SHP77 (cell line): ENCODE data around the gene FILIP1L.

Source experiments
- DNase-seq, 2 experiments: peaks; one replicate each; lab custom pipeline; 2025; lab: John Stamatoyannopoulos, UW

The FILIP1L gene

GRCh38 chr3:100042166-100042981, 71.9 kb downstream of the FILIP1L start:
- no peak for DNase-seq

DNA sequence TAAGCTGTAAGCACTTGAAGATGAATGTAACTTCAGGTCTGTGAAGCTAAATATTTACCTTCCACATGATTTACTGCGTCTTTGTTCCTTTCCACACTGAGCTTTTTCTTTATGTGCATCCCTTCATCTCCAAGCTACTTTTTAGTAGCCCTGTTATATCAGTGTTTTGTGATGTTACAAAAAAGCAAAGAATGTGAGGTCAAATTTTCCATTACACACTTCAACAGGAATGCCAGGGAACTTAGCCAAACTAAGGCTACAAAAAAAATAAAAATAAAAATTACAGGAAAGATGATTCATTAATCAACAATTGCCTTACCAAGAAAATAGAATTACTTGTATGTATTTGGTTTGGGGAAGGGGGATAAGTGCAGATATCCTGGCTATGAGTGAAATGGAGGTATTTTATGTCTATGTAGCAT, 73.0 kb downstream of the FILIP1L start:
- no peak for DNase-seq

DNA sequence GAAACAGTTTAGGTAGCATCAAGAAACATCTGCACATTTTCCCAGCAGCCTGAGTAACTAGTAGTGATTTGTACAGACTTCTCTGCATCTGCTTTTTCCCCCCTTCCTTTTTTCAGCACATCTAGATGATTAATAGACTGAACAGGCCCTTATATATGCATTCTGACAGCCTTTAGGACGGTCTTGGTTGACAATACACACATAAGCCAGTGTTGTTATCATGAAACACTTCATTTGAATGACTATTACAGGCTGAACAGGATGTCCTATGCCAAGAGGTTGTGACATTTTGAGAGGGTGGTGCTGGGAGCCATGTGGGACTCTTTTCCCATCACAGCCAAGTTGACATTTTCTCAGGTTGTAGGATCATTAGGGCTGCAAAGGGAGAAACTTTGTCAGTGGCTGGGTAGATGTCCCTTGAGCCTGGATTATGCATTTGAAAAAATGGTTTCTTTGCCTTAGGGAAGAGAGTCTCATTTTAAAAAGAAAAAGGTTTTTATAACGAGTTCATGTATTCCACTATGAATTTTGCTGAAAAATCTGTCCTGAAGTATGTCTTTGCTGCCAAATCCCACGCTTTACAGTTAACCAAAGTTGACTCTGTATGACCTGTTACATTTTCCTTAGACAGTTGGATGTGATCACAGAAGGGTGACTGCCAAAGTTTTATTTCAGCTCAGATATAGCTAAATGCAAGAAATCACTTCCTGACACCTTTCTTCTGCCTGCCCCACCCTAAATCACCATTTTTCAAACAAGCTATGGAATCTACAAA, 73.7 kb downstream of the FILIP1L start:
- DNase-seq: no peak

- DNase-seq: no peak
Measured at GRCh38 chr3:100039075-100039474, 75.2 kb downstream of the FILIP1L start.

- no peak for DNase-seq
Measured at GRCh38 chr3:100033903-100034471, 80.3 kb downstream of the FILIP1L start.

DNA sequence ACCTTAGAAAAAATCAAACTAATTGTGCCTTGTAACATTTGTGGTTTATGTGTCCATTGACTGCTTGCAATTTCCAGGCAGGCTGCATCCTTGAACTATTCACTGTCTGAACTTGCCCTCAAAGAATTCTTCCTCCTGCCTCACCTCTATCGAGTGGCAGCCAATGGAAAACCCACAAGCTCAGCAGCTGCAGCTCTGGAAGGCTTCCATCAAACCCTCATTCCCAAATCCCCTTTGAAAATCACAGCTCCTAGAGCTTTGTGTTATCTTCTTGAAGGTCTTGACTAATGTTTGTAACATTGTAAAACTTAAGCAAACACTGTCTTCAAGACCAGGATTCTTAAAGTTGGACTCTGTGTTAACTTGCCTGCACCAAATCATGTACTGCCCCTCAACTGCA, 81.1 kb downstream of the FILIP1L start:
- no peak for DNase-seq

DNA sequence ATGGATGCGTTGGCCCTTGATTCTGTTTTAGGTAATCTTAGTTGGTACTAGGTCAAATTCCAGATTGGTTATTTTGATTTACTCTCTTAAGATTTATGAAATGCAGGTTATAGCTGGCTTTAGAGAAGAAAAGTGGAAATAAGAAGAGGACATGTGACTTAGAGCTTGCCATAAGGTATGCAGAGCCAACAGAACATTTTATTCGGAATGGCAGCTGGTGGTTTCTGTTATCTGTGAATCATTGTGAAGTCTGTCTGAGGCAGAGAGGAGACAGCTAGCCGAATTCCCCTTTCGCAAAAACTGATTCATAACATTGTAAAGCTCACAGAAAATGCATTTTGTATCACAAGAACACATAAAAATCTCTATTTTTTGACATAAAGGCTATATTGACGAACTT, 82.1 kb downstream of the FILIP1L start:
- no peak for DNase-seq

GRCh38 chr3:100030914-100031425, 83.3 kb downstream of the FILIP1L start:
- no peak for DNase-seq

GRCh38 chr3:100030346-100030745, 84.0 kb downstream of the FILIP1L start:
- DNase-seq: no peak

GRCh38 chr3:100029689-100030088, 84.6 kb downstream of the FILIP1L start:
- no peak for DNase-seq

GRCh38 chr3:100029052-100029451, 85.2 kb downstream of the FILIP1L start:
- no peak for DNase-seq

DNA sequence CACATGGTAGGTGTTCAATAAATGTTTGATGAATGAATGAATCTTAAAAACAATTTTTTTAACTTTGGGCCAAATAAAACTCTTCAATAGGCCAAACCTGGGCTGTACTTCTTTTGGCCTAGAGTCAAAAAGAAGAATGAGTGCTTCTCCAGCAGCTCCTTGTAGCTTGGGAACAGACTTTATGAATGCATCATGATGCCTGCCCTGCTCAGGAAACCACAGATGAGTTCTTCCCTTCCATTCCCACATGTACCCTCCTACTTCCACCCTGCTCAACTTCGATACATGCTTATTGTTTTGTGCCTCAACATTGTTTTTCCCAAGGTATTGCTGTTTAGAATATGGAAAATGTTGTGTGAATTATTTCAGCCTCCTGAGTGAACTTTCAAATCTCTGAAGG, 87.0 kb downstream of the FILIP1L start:
- DNase-seq: no peak

DNA sequence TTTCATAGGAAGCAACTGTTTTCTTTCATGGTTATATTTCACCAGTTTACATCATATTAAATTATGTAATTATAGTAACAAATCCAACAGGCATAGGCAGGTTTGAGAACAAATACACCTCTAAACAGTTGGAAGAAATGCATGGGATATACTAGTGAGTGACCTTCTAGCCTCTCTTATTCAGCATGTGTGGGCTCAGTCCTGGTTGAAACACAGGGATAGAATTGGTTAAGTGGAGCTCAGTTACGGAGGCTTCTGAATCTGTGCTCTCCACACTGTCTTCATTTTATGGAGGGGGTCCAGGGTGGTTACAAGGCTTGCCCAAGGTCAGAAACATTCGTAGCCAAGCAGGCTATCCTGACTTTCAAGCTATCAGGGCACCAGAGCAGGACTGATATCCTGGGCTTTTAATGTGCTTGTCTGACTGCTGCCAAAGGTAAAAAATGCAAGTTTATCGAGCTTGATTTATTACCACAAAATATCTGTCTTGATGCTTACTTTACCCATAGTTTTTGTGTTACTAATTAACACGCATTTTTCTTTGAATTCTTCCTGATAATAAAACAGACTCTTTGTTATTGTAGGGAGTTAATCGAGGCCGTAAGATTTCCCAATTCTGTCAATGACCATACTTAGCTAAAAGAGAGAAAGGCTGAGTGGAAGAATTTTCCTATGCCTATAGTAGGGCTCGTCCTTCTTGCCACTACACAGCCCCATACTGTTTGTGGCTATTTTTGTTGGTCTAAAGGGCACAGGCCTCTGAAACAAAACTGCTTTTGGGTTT, 89.6 kb downstream of the FILIP1L start:
- DNase-seq: no peak

DNA sequence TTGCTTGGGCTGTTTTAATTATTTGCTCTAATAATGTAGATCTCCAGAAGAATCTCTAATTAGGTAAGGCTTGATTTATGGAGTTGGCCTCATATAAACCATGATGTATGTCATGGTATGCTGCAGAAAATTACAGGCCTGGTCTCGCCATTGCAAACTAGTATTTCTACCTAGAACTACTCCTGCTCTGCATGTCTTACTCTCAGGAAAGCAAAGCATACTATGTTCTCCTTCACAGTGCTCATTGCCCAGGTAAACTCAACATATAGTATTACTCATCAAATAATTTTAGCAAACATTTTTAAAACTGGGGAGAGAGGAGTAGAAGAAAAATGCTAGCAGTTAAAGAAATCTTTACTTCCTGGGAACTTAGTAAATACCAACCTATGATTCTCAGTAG, 90.7 kb downstream of the FILIP1L start:
- DNase-seq: no peak

GRCh38 chr3:100023150-100023549, 91.2 kb downstream of the FILIP1L start:
- DNase-seq: peak; percentile 60 to 77

- DNase-seq: no peak
Measured at GRCh38 chr3:100022506-100022905, 91.8 kb downstream of the FILIP1L start.

DNA sequence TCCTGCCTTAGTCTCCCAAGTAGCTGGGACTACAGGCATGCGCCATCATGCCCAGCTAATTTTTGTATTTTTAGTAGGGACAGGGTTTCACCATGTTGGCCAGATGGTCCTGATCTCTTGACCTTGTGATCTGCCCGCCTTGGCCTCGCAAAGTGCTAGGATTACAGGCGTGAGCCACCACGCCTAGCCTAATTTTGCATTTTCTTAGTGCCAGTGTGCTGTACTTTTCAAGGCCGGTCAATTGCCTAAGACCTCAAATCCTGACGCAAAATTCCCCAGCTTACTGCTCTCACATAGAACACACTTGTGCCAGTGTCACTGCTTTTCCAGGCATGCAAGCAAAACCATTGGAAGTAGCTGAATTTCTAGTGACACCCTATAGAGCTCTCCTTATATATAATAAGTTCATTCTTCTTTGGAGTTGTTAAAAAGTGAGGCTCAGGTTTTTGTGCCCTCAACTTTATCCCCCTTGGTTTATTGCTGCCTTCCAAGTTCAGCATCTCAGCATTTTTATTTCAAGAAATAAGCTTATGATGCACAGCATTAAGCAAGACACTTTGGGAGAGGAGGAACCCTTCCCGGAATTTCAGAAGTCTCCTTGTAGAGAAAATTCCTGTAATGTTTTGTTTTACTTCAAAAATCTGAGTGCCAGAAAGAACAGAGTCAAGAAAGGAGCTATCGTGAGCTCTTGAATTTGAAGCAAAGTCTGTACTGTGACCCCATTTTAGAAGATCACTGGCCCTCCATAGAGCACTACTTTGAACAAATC, 93.2 kb downstream of the FILIP1L start:
- DNase-seq: no peak

DNA sequence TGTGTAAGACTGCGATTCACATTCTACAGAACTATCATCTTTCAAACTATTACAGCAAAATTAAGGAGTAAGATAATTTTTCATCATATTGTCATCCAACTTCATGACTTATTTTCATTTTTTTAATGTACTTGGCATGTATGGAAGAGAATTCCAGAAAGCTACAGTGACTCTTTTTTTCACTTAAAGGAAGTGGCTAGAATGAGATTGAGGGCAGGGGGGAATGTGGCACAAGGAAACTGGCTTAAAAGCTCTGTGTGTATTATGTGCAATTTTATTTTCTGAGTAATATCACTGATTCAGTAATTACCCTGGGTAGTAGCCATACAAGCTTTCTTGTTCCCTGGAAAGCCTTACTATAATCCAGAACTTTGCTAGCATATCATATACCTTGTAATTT, 94.6 kb downstream of the FILIP1L start:
- no peak for DNase-seq

DNA sequence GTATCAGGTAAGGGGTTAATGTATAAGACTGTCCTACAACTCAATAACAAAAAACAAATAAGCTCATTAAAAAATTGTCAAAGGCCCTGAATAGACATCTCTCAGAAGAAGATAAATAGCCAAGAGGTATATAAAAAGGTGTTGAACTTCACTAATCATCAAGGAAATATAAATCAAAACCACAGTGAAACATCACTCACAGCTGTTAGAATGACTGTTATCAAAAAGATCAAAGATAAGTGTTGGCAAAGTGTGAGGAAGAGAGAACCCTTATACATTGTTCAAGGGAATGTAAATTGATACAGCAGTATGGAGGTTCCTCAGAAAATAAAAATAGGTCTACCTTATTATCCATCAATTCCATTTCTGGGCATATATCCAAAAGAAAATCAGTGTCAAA, 95.5 kb downstream of the FILIP1L start:
- no peak for DNase-seq

- no peak for DNase-seq
Measured at GRCh38 chr3:100010087-100010417, 104.2 kb downstream of the FILIP1L start.
